Activated CD4-positive, CD25-positive, alpha-beta regulatory T cell treated with anti-CD3 and anti-CD28 coated beads, Interleukin-2, amount 50 U/mL, for 72 hours (primary cell): ENCODE results near the gene GRPR.

ENCODE experiments used
- DNase-seq: peaks from one replicate; pipeline ENCODE4 v3.0.0; 2021

GRPR gene

GRCh38 chrX:16186380-16187007, 63.1 kb downstream of the GRPR start:
- no peak for DNase-seq

- DNase-seq = no peak
Observed at GRCh38 chrX:16187024-16187760, 63.8 kb downstream of the GRPR start.

DNA sequence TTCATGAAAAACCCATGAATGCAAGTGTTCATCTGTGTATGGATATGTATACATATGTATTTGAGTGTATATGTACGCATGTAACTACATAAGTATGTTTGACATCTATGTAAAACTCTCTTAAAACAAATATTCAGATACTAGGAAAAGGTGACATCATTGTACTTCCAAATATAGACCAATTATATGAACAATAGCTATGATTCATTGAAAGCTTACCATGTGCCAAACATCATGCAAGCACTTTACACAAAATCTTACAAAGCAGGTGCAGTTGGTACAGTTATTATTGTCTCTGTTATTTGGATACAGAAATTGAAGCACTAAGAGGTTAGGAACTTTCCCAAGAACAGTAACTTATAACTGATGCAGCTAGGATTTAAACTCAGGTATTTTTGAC, 65.3 kb downstream of the GRPR start:
- no peak for DNase-seq

- DNase-seq = no peak
Observed at GRCh38 chrX:16191605-16192004, 68.2 kb downstream of the GRPR start.

DNA sequence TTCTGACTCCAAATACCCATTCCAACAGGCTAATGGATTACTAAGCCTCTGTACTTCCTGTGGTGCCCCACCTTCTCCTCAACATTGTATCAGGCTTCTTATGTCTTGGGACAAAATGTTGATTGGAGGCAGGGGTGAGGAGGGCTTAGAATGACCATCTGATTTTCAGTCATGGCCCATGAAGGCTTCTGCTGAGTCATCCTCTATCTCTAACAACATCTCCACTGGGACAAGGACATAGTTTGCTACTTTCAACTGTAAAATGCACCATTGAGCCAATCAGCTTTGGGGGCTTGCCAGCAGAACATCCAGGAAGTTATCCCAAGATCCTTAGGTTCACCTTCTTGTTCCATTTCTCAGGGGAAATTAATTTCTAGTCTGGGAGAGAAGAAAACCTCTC, 73.5 kb downstream of the GRPR start:
- DNase-seq = no peak

- DNase-seq = no peak
Observed at GRCh38 chrX:16199343-16199742, 76.0 kb downstream of the GRPR start.

DNA sequence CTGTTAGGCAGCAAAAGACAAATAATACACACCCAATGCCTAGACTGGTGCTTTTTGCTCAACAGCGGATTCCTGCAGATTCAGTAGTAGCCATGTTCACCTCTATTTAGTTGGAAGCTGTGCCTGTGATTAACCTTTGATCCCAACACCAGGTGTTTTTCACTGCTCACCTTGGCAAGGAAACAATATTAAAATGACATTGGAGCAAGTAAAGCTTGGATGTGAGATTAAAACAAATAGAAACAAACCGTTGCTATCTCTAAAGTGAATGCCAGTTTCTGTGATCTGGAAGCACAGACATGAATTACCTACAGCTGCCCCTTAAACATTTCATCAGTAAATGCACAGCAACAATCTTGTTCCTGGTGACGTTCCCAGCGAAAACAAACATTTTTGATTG, 79.6 kb downstream of the GRPR start:
- no peak for DNase-seq
